Forelimb muscle (tissue), 1 donor: ENCODE data around the gene GRID2. TPM values are rescaled to one million over a fixed set of nuclear protein-coding genes. Genes with fewer than 3 reads are reported as not detected.
"Not testable (repeated sequence)": the region's sequence is repeated elsewhere in the genome, so short reads cannot be mapped to it uniquely, and the experiment has no call there.

Experiments
- DNase-seq: peaks from one replicate; pipeline ENCODE4 v3.0.0-alpha.2; 2013; ENCODE audit warnings: low read depth
- polyA plus RNA-seq: library from polyadenylated mRNA; unstranded; fragments of 120-200 nt; gene quantifications from one replicate; pipeline ENCODE4 v1.2.1, GENCODE V29; 2013; ENCODE audit not compliant: insufficient read length

GRID2 gene
- polyA plus RNA-seq, result 0.16 TPM

GRCh38 chr4:92303621-92304027 is at the start of gene GRID2:
GRID2 (plus strand) TSS chr4:92303966.
- no peak for DNase-seq

- DNase-seq, result no peak
Measured at GRCh38 chr4:92253986-92254671, 49.6 kb upstream of the GRID2 start.

DNA sequence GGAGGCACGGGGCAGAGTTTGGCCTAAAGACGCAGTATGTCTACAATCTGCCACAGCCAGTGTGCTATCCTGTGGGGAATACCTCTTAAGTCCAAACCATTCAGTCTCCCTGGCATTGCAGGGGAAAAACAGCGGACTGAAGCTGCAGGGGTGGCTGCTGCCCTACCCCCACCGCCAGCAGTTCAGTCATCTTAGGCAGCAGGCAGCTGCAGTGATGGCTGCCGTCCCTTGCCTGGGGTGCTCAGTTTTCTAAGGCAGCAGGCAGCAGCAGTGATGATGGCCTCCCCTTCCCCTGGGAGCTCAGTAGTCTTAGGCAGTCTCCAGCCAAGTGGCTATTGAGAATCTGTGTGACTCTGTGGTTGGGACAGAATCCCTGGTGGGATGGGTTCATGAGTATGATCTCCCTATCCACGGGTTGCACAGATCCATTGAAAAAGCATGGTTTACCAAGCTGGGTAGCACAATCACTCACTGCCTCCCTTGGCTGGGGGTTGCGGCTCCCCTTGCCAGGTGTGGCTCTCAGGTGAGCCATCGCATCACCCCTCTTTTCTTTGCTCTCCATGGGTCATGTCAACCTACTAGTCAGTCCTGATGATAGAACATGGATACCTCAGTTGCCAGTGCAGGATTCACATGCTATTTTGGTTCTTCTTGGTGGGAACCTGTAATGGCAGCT is 48.9 kb upstream of the GRID2 start:
- no peak for DNase-seq

- no peak for DNase-seq
Measured at GRCh38 chr4:92255920-92256244, 47.9 kb upstream of the GRID2 start.

DNA sequence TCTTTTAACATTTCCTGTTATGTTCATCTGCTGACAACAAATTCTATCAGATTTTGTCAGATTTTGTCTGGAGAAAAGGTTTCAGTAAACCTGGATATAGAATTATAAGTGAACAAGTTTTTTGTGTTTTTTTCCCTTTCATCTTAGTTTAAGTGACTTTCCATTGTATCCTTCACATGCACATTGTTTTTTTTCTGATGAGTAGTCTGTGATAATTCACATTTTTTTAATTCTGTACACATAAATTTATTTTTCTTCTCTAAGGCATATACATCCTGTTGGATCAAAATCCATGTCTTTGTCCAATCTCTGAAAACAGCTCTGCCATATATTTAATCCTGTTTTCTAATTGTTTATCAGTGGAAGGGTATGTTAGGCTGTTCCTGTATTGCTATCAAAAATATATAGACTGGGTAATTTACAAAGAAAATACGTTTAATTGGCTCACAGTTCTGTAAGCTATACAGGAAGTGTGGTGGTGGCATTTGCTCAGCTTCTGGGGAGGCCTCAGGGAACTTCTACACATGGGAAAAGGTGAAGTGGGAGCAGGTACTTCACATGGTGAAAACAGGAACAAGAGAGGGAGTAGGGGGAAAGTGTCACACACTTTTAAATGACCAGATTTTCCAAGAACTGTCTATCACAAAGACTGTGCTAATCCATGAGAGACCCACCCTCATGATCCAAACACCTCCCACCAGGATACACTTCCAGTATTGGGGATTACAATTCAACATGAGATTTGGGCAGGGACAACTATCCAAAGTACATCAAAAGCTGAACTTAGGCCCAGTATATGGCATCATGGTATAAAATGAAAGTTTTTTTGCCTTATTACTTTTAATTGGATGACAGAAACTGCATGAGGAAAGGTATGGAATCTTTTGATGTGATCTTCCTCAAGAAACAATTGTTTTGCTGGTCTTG is 45.6 kb upstream of the GRID2 start:
- DNase-seq, result no peak

DNA sequence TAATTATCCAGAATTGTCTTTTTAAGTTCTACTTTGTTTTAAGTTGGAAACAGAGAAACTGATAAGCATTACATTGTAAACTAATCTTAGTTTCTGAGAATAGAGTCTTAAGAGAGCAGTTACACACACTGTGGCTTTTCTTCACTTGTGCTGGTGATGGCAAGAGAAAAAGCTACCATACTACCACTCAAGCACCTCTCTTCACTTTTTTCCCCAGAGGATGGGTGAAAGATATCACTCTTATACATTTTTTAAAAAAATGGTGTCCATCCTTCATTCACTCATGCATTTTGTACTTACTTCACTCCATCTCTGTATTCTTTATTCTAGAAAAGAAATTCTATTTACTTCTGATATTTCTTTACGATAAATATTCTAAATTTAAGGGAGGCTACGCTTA is 42.5 kb upstream of the GRID2 start:
- no peak for DNase-seq

DNA sequence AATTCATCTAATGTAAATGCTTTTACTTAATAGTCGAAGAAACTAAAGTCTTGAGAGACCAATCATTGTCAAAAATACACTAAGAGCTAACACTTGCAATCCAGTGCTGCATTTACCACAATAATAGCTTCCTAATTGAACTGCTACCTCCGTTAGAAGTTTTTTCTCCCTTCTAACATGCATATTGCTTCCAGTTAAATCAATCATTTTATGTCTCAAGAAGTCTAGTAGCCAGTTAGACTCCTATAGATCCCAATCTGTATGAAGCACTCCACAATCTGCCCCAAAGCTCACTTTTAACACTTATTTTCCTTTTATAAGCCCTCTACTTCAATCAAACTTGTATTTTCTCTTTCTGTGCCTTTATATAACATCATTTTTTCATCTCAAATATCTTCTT is 41.4 kb upstream of the GRID2 start:
- no peak for DNase-seq

DNA sequence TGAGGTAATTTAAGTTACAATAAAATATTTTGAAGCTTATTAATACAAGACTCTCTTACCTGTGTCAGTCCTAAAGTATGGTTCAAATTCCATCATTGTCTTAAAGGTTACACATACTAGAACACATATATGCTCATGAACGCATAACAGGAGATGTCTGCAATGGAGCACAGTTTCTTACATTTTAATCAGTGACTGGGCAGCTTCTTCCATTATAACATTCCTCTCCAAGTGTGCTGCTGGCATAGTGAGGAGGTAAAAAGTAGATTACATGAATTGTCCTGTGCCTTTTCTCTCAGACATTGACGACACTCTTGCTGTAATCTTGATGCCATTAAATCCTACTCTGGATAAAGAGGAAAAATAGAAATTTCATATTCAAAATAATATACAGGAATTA is 40.8 kb upstream of the GRID2 start:
- DNase-seq, result no peak

DNA sequence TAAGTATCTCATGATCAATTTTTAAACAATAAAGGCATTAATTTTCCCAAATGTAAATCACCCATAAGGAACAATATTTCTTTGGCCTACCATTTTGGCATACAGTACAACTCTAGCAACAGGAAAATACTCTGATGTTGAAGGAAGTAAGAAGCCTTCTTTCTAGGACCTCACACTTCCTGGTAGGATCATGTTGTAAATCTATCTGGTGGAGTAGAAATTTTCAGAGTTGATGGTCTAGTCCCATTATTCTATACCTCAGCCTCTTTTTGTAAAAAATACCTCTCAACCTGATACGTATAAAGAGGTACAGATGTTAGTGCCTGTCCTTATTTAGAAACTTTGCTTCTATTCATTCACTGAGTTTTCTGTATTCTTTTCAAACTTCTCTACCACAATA is 40.2 kb upstream of the GRID2 start:
- no peak for DNase-seq

GRCh38 chr4:92264163-92264562 is 39.6 kb upstream of the GRID2 start:
- no peak for DNase-seq

- peak; percentile 25 for DNase-seq
Measured at GRCh38 chr4:92265021-92265420, 38.7 kb upstream of the GRID2 start.

GRCh38 chr4:92265798-92266197 is 38.0 kb upstream of the GRID2 start:
- DNase-seq, result no peak

GRCh38 chr4:92266521-92266920 is 37.2 kb upstream of the GRID2 start:
- DNase-seq, result no peak

DNA sequence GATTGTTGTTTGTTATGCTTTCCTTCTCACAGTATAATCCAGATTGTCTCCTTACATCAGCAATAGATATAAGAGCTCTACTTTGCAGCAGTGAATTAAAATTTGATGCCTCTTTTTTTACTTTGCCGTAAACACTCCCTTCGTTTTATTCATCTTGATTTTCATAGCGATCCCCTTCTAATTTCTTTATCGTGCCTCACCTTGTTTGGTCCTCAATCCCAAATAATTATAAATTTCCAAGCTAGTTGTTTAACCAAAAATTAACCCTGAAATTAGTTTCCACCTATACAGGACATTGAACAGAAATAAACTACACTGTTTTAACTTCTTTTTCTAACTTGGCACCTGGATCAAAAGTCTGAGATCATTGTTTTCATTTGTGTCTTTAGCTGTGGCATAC is 35.1 kb upstream of the GRID2 start:
- DNase-seq, result no peak

DNA sequence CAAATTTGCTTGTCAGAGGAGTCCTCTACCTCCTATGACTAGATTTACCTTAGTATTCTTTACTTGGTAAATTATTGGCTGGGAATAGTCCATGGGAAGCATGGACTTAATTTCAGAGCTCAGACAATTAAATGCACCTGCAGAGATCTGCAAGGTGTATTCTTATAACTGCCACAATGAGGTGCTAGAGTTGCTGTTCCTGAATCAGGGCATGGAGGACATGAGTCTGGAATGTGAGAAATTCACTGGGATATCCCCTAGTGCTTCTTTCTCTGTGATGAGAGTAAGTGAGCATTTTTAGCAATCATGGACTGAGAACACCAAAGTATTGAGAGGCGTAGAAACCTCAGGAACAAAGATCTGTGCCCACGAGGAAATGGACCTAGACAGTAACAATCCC is 32.9 kb upstream of the GRID2 start:
- no peak for DNase-seq

- not testable (repeated sequence) for DNase-seq
Measured at GRCh38 chr4:92271551-92271950, 32.2 kb upstream of the GRID2 start.

DNA sequence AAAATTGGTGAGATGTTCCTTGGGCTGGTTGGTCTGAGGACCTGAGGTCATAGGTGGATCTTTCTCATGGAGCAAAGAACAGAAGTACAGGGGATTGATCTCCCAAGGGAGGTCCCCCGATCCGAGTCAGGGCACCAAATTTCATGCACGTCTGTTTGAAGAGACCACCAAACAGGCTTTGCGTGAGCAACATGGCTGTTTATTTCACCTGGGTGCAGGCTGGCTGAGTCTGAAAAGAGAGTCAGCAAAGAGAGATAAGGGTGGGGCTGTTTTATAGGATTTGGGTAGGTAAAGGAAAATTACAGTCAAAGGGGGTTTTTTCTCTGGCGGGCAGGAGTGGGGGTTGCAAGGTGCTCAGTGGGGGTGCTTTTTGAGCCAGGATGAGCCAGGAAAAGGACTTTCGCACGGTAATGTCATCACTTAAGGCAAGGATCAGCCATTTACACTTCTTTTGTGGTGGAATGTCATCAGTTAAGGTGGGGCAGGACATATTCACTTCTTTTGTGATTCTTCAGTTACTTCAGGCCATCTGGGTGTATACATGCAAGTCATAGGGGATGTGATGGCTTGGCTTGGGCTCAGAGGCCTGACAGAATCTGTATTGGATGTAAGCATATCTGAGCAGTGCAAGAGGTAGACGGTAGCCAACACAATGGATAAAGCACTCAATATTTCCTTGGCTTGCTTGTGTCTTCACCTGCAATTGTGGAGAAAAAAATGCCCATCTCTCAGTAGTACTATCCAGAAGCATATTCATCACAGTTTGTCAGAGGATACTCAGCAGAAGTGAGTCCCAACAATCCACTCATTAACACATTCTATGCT is 26.5 kb upstream of the GRID2 start:
- not testable (repeated sequence) for DNase-seq

DNA sequence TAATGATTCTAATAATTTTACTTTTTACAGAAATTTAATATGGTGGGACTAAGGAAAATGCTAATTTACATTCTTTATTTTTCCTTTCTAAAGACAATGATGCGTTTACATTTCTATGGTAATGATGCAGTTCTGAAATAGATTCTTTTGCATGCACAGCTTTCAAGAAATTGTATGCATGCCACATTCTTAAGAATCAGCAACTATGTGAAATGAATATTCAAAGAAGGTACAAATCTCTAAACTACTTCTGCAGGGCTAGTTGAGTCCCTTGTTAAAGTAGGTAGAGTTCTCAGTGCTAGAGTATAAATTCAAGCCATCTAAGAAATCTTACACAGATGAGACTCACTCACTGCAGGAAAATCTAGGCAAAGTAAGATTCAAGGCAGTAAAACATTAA is 24.5 kb upstream of the GRID2 start:
- no peak for DNase-seq

DNA sequence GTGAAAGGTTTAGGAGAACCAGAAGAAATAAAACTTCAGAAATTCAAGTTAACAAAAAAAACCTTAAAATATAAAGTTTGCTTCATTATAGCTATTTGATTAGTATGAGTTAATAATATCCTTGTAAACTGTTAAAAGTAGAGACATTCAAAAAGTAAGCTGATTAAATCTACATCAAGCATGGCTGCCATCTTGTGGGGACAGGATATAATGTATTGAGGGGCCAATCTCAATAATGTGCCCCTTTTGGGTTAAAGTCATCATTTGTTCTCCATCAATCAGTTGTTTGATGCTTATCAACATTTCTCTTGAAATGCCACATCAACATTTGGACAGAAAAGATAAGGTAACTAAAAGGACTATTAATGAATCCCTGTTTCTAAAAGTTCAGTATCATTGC is 4.6 kb upstream of the GRID2 start:
- no peak for DNase-seq

DNA sequence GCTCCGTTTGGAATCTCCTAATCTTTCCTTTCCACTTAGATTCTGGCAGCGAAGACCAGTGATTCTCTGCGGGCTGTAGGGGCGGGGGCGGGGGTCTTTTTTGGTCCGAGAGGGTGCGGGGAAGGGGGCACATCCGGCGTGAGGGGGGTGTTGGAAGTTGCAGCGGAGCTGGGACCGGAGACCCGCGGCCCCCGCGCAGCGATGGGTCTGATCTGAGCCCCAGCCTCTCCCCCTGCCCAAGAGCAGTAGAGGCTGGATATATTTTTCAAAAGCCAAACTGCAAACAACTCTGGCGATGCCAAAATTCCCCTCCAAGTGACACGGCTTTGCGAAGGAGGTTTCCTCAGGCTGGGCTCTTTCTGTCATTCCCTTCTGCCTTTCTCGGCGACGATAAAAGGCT is 355 bp downstream of the GRID2 start:
- DNase-seq, result no peak

DNA sequence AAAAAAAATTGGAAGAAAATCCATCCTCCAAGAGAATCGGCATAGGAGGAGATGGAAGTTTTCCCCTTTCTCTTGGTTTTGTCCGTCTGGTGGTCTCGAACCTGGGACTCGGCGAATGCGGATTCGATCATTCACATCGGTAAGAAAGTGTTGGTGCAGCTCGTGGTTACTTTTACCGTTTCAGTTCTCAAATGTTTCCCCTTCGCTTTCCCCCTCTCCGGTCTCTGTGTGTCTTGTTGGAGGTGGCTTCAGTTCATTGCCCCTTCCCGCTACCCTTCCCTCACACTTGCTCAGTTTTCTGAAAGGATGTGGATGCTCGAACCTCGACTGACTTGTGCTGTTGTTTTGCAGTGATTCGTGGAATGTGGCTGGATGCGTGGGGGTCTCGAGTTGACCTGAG is 840 bp downstream of the GRID2 start:
- DNase-seq, result no peak
